GM21528 (cell line): Measurements from ENCODE around the gene DRAM2.
"Not testable (repeated sequence)": the region's sequence is repeated elsewhere in the genome, so short reads cannot be mapped to it uniquely, and the experiment has no call there.

Experiments used
- ATAC-seq: cut with Tn5 transposase; IDR thresholded peaks from one replicate; pipeline ENCODE4 v1.9.1; 2021; ENCODE audit warnings: mild to moderate bottlenecking, moderate library complexity; ENCODE audit not compliant: unreplicated experiment, low FRiP score

The DRAM2 gene

DNA sequence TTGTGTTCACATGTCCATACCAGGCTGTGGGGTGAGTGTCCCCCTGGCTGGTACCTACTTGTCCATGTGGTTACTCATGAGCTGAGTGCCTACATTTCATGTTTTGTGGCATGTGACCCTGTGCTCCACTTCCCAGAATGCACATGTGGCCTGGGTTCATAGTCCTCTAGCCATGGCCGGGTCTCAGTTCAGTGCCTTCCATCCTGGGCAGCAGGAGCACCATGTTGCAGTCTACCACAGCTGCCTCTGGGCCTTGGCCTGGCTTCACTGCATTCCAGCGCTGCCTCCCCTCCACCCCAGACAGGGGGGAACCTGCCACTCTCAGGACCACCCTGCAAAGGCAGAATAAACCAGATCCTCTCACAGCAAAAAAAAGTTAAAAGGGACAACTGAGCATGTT is 5.6 kb upstream of the DRAM2 start:
- ATAC-seq = no peak

DNA sequence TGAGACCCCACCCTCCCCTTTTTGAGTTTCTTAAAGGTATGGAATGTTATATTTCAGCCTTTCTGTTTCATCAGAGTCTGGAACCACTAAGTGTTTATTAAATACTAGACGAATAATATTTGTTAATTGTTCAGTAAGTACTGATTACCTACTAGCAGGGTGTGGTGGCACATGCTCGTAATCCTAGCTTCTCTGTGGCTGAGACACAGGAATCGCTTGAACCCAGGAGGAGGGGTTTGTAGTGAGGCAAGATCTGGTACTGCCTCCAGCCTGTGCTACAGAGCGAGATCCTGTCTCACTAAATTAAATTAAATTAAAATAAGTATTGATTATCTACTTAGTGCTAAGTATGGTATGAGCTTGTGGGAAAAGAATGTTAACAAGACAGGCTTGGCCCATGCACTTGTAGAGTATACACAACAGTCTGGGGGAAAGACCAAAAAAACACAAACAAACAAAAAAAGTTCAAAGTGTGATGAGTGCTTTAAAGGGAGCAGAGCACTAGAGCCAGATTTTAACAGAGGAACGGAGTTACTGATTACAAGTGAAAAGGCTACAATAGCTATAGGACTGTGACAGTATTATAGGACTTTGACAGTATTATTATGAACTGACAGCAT is 2.6 kb upstream of the DRAM2 start:
- no peak for ATAC-seq

DNA sequence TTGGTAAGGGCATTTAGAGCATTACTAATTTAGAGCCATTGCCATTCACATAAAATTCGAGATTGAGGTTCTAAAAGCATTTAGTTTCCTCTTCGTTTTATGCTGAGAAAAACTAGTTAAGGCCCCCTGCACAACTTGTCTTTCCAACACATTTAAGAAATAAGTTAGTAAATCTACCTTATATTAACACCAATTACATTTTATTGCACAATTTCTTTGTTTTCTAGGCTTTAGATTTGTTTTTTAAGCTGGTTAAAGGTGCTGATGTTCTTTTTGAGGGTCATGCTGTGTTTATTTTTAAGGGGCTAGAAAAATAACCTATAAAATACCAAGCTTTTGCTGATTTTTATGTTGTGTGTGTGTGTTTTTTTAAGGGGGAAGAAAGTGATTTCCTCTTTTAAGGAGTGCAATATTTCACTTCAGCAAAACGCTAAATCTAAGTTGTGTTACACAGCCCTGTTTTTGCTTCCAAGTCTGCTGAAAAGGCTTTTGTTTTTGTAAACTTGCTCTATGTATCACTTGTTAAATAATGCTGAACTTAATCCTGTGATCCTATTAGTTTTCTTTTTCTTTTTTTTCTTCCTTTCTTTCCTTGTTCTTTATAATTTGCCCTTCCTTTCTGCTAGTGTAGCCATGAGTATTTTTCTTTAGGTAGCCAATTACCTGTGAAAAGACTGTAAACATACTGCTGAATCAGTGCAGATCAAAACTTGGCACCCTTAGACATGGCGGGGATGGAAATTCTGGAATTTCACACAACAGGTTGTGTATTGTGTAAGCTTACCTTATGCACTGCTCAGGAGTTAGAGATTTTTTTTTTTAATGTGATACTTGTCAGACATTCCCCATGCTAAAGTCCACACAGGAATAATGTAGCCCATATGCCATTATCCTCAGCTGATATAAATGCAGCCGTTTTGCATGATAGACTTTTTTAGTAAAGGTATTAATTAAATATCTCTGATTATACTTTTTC is 1.6 kb upstream of the DRAM2 start:
- no peak for ATAC-seq

DNA sequence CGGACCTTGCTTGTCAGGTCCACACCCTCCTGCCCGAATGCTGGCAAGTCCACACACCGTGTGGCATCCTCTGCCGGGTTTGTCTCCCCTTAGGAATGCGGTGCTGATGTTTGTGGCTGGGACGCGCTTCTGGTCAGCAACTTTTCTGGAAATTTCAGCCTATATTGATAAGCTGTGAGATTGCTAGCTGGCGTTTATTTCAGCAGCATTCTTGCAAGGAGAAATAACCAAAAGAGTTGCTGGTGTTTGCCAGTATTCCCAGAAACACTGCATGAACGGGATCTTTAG is 731 bp upstream of the DRAM2 start:
- ATAC-seq = no peak

DNA sequence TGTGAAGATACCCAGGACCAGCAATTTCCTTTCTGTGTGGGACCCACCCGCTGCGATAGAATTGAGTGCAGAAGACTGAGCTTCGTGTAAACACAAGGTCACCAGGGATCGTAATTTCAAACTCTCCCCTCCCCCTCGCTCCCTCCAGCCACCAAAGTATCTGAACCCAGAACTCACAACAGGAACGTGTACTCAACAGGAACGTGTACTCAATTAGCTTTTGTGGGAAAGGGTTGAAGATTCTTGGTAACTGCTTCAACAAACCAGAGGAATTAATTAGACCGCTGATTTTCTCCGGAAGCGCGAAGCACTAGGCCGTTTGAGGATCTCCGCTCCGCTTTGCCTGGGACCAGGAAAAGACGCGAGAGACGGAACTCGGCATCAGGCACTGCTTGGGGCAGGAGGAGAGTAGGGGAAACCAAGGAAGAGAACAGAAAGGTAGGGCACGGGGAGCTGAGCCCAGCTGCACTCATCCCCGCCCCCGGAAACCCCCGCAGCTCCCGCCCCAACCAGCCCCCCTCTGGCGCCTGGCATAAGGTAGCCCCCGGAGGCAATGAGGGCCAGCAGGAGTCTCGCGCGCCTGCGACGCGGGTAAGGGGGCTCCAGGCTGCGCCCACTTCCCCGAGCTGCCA is 453 bp downstream of the DRAM2 start:
- peak; percentile 42 for ATAC-seq

DNA sequence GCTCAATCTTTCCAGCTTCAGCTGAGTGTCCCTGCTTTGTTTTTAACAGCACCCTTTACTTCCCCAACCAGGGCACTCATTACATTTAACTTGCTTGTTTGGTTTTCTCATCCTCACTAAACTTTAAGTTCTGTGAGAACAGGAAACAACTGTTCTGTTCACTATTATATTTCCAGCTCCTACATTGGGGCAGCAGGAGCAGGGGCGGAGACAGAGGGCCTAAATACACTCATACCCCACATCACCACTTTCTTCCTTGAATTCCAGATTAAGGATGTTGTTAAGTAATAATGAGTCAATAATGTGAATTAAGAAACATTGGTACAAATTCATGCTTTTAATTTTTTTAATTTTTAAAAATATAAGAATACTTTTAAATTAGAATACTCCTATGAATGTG is 6.0 kb downstream of the DRAM2 start:
- no peak for ATAC-seq

DNA sequence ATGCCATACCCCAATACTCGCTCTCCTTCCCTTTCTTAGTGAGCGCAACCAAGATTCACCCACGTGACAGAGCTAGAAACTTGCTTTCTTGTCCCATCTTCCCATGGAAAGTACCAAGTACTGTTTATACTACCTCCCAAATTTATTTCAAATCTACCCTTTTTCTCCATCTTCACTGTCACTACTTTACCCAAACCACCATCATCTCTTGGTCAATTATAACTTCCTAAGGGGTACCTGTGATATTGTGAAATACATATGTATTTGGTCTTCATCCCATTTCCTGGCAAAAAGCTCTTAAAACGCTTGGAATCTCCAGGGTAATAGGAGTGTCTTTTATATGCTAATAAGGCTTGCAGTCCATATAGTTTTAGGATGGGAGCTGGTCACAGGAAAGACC is 8.2 kb downstream of the DRAM2 start:
- no peak for ATAC-seq

DNA sequence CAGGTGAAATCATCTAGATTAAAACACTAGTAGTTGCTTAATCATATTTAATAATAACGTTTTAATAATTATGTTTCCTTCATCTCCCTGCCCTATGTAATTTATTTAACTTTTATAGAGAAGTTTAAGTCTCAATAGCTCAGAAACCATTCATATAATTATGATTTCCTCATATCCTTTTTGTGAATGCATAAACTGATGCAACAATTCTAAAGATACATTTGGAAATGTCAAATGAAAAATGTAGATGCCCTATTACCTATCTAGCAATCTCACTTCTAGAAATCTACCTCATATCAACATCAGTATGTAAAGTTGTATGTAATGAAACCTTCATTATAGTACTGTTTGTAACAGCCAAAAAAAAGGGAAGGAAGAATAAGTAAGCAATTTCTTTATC is 10.5 kb downstream of the DRAM2 start:
- ATAC-seq = no peak

DNA sequence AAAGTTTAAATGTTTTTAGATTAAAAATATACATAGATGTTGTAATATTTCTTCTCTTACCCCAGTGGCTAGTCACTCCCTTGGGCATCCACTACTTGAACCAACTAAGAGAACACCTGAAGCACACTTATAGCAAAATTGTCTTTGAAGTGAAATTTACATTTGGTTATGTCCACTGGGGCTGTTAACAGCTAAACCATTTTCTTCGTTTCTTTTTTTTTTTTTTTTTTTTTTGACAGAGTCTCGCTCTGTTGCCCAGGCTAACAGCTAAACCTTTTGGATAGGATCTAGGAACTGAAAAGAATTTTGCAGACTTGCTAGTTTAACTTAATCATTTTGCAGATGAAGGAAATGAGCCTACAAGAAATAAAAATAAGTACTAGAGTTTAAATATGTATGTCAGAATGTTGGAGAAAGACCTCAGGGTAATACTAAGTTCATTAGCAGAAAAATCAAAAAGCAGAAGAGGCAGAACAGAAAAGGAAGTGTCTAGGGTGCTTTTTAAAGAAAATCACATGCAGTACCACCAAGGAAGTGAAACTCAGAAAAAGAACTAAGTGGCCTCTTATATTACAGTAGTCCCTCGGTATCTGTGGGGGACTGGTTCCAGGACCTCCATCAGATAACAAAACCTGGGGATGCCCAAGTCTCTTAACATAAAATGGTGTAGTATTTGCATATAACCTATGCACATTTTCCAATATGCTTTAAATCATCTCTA is 11.8 kb downstream of the DRAM2 start:
- peak; percentile 73 for ATAC-seq

DNA sequence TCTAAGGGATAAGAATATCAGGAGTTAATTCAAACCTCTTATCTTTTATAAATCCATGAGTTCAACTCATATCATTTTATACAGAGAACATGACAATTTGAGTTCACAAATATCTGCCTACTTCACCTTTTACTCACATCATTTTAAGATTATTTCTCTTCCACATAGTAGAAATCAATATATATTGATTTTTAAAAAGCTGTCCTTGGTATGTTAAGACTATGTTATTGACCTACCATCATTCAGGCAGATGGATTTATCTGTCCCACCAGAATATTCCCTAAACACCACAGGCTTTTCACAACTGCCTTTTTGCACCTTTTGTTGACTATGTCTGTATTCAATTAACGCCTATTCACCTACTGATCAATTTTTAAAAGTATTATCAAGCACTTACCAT is 13.5 kb downstream of the DRAM2 start:
- no peak for ATAC-seq

DNA sequence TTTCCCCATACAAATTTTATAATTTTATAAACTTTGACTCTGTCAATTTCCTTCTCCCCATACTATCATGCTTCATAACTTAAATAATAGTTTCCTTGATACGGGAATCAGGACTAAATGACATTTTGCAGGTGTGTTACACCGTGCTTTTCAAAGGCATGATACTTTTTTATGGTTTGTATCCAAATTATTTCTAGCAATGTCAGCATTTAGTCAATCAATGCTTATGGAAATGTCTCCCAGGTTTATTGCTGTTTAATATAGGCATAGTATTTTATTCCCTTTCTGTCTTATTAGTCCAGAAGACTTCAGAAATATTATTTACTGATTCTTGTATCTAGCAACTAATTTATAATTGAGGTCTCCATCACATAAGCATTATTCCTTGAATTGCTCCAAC is 23.4 kb downstream of the DRAM2 start:
- ATAC-seq = no peak

DNA sequence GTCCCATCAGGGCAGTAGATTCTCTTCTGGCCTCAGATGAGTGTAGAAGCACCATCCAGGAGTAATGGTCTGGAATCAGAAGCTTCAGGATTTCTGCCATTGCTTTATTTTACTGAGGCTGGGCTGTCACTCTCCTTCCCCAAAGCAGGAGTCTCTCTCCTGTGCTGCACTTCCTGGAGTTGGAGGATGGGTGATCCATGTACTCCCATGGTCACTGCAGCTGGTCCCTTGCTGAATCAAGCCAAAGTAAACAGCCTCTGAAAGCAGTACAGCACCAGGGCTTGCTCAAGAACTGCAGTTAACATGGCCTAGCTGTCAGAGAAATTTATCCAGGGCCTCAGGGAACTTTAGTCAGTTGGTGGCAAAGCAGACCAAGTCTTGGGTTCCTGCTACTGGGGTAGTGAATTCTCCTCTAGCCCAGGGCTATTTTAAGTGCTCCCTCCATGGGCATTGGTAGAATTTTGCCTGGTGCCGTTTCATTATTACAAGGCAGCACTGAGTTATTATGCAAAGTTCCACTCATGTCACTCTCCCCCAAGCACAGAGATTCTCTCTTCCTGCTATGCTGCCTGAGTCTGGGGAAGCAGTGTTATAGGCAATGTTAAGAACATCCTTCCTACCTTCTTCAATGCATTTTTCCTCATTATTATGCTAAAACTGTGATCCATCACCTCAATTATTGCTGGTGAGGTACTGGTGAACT is 29.5 kb downstream of the DRAM2 start:
- ATAC-seq = no peak

DNA sequence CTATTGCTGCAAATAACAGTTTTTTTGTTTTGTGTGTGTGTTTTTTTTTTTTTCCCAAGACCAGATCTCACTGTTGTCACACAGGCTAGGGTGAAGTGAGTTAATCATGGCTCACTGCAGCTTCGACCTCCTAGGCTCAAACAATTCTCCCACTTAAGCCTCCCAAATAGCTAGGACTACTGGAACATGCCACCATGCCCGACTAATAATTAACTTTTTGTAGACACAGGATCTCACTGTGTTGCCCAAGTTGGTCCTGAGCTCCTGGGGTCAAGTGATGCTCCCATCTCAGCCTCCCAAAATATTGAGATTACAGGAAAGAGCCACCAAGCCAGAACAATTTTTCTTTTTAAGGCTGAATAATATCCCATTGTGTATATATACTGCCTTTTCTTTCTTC is 34.9 kb downstream of the DRAM2 start:
- no peak for ATAC-seq

DNA sequence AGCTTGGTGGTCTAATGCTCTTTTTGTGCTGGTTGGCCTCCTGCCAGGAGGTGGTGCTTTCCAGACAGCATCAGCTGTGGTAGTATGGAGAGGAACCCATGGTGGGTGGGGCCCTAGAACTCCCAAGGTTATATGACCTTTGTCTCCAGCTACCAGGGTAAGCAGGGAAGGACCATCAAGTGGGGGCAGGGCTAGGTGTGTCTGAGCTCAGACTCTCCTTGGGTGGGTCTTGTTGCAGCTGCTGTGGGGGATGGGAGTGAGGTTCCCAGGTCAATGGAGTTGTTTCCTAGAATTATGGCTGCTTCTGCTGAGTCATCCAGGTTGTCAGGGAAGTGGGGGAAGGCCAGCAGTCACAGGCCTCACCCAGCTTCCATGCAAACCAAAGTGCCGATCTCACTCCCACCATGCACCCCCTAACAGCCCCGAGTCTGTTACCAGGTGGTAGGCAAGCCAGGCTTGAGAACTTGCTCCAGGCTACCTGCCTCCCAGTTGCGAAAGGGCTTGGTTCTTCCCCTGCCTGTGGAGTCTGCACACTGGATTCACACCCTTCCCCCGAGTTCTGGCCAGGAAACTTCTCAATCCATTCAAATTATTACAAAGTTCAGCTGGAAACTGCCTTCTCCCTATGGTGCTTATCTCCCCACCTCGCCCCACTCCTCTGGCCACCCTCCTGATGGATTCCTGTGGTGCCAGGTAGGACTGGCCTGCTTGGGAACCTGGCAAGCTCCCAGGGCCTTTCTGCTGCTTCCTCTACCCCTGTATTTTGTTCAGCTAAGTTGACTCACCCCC is 37.8 kb downstream of the DRAM2 start:
- ATAC-seq = no peak

DNA sequence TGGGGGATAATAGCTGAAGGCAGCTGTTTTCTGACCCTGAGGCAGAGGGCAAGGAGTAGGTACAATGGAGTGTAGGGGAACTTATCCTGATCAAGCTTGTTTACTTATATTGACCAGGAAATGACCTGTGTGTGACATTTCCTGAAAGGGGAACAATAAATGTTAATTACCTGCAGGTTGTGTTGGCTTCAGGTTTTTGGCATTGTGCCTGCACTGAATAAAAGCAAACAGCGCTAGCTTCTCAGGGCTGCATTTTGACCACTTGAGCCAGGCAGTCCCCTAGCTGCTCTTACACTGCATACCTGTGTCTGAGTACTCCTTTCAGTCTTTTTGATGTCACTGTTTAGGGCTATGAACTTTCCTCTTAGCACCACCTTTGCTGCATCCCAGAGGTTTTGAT is 40.6 kb downstream of the DRAM2 start:
- no peak for ATAC-seq

DNA sequence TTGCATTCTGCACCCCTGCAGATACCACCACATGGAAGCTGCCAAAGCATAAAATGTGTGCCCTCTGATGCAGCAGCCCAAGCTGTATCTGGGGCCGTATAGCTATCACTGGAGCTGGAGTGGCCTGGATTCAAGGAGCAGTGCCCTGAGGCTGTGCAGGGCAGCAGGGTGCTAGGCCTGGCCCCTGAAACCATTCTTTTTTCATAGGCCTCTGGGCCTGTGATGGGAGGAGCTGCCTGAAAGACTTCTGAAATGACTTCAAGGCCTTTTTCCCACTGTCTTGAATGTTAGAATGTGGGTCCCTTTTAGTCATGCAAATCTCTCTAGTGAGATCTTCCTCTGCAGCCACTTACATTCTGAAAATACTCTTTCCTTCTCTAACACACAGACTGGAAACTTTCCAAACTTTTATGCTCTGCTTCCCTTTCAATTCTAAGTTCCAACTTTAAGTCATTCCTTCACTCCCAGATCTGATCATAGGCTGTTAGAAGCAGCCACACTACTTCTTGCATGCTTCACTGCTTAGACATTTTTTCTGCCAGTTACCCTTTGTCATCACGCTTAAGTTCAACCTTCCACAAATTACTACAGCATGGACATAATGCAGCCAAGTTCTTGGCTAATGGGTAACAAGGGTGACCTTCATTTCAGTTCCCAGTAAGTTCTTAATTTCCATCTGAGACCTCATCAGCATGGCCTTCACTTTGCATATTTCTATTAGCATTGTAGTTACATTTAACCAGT is 42.4 kb downstream of the DRAM2 start:
- ATAC-seq = no peak

DNA sequence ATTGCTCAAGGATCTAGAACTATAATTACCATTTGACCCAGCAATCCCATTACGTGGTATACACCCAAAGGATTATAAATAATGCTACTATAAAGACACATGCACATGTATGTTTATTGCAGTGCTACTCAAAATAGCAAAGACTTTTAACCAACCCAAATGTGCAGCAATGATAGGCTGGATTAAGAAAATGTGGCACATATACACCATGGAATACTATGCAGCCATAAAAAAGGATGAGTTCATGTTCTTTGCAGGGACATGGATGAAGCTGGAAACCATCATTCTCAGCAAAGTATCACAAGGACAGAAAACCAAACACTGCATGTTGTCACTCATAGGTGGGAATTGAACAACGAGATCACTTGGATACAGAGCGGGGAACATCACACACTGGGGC is 44.5 kb downstream of the DRAM2 start:
- ATAC-seq = not testable (repeated sequence)

DNA sequence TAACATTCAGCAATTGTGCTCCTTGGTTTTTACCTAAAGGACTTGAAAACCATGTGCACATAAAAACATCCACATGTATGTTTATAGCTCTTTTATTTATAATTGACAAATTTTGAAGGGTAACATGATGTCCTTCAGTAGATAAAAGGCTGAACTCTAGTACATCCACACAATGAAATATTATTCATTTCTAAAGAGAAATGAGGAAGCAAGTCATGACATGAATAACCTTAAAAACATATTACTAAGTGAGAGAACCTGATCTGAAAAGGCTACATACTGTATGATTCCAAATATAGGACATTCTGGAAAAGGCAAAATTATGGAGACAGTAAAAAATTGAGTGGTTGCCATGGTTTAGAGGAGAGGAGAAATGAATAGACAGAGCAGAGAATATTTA is 50.3 kb downstream of the DRAM2 start:
- ATAC-seq = no peak

DNA sequence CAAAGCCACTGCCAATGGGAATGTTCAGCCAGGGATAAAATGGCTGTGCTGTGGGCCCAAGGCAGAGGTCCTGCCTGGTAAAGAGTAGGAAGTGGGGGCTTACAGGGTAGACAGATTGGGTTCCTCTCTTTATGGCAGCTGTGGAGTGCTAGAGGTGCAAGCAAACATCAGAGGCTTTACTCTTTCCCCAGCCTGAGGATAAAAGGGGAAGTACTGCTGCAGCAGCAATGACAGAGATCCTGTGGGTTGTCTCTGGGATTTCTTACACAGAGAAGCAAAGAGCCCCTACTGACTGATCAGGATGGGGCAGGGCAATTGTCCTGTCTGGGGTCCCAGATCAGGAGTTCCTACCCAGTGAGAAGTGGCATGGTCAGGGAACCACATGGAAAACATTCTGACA is 54.2 kb downstream of the DRAM2 start:
- no peak for ATAC-seq
